Astrocyte of the cerebellum (primary cell): Measurements from ENCODE around the gene ATP6V0B.

Source experiments
- DNase-seq: peaks from one replicate; pipeline ENCODE4 v3.0.0-alpha.2; 2011; ENCODE audit warnings: low read depth
- H3K4me3 ChIP-seq: 2 replicates; pipeline ENCODE4 v1.5.1; 2011; ENCODE audit warnings: mild to moderate bottlenecking, low read depth, low read length, moderate library complexity
- in situ Hi-C: cut with HindIII; loops from 2 replicates; pipeline ENCODE4 v1.10.0; 2017; ENCODE audit warnings: low sequenced_read_pairs
- TF ChIP-seq, protein P1 (sequence below): IDR thresholded peaks from 2 replicates; pipeline ENCODE4 v1.5.1; 2012; ENCODE audit warnings: low read length, low read depth, moderate library complexity, mild to moderate bottlenecking; ENCODE audit errors: missing control alignments

The ATP6V0B gene

DNA sequence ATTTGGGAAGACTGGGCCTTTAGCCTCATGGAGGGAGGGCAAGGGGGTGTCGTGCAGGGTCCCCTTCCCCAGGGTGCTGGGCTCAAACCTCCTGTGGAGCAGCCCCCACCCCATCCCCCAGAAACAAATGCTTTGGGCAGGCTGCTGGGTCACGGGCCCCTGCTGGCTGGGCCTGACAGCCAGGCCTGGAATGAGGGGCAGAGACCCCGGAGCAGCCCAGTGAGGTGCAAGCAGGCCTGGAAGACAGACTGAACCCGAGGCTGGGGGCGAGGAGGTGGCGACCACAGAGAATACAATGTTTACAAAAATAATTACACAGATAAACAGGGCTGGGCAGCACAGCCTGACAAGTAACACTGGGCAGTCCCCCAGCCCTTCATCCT is 22.0 kb downstream of the ATP6V0B start:
- TF ChIP-seq, protein P1, sequence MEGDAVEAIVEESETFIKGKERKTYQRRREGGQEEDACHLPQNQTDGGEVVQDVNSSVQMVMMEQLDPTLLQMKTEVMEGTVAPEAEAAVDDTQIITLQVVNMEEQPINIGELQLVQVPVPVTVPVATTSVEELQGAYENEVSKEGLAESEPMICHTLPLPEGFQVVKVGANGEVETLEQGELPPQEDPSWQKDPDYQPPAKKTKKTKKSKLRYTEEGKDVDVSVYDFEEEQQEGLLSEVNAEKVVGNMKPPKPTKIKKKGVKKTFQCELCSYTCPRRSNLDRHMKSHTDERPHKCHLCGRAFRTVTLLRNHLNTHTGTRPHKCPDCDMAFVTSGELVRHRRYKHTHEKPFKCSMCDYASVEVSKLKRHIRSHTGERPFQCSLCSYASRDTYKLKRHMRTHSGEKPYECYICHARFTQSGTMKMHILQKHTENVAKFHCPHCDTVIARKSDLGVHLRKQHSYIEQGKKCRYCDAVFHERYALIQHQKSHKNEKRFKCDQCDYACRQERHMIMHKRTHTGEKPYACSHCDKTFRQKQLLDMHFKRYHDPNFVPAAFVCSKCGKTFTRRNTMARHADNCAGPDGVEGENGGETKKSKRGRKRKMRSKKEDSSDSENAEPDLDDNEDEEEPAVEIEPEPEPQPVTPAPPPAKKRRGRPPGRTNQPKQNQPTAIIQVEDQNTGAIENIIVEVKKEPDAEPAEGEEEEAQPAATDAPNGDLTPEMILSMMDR, result no peak
- DNase-seq, result no peak
- H3K4me3 ChIP-seq, result no peak overlapping the region
- in situ Hi-C loops, result no loop called here

DNA sequence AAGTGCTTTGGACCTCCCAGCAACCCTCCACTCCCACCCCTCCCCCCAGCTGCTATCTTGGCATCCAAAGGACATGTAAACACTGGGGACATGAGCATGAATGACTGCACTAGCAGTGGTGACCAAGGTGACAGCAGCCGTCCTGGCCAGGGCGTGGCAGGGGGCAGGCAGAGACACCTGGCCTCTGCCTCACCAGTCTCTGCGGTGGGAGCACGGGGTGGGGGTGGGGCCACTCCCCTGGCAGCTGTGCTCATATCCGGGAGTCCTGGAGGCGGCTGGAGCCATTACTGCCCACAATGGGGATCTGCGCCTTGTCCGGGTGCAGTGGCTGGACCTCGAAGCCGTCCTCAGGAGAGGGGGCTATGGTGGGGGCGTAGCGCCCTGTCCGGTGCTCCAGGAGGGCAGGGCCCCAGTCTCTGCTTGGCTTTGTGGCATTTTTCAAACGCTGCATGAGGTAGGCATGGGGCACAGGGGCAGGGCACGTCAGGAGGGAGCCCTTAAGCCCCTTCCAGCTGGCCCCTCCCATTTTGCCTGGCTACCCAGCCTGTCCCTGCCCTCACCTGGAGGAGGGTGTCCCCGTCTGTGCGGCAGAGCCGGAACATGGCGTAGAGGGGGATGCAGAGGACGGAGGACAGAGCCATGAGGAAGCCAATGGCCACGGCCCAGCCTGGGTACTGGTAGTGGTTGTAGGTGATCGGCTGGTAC is 22.7 kb downstream of the ATP6V0B start:
- TF ChIP-seq, protein P1, result no peak
- H3K4me3 ChIP-seq, result no peak overlapping the region
- DNase-seq, result no peak
- in situ Hi-C loops, result no loop called here

DNA sequence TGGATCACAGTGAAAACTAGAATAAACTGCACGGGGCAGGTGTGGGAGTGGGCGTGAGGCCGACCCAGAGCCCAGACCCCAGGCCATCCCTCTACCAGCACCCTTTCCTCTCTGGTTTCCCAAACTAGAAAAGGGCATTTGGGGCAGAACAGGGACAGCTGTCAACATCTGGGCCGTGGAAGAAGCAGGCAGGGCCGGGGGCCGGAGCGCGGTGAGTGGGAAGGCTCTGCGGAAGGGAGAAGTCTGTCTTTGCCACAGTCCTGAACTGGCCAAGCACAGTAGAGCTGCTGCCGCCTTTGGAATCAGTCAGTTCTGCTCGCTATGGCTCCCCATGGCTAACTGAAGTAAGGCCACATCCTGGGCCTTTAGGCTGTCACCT is 23.2 kb downstream of the ATP6V0B start:
- in situ Hi-C loops, result no loop called here

DNA sequence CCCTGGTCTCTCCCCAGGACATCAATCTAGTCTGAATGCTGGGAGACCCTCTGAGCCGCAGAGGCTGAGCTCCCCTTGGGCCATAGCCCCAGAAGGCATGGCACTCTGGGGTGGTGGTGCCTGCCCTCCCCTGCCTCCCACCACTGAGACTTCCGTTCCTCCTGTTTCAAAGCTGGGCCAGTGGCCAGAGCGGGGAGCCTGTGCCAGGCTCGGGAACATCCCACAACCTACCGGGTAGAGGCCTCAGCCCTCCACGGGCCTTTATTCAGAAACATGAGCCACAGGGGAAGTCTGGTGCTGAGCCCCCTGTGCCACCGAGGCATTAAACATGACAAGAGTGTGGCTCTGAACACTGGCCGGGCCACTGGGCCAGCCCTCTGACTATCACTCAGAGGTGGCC is 24.7 kb downstream of the ATP6V0B start:
- TF ChIP-seq, protein P1, result no peak
- no peak overlapping the region for H3K4me3 ChIP-seq
- no peak for DNase-seq
- in situ Hi-C loops, result no loop called here

More for the DNA sequence above, 23.2 kb downstream of the ATP6V0B start:
- DNase-seq, result no peak
- TF ChIP-seq, protein P1, result no peak
- no peak overlapping the region for H3K4me3 ChIP-seq

DNA sequence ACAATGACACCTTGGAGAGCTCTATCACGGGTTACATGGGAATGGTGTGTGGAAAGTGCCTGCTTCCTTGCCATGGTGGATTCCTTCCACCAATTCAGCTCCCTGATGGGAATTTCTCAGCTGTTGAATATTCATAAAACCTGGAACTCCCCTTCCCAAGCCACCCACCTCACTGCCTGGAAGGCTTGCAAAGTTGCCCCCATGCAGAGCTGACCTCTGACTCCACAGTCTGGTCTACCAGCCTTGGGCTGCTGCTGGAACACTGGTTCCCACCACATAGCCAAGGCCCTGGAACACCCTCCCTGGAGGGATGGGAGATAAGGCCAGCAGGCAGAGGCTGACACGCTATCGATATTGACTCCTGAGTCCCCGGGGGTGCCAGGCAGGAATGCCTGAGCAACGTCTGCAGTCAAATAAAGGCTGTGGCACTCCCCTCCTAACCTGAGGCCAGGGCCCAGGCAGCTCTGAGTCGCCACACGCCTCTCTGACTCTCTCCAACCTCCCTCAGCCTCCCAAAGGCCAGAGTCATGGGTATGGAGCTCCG is 25.4 kb downstream of the ATP6V0B start:
- in situ Hi-C loops, result no loop called here
- TF ChIP-seq, protein P1, result no peak
- H3K4me3 ChIP-seq, result no peak overlapping the region
- DNase-seq, result no peak

DNA sequence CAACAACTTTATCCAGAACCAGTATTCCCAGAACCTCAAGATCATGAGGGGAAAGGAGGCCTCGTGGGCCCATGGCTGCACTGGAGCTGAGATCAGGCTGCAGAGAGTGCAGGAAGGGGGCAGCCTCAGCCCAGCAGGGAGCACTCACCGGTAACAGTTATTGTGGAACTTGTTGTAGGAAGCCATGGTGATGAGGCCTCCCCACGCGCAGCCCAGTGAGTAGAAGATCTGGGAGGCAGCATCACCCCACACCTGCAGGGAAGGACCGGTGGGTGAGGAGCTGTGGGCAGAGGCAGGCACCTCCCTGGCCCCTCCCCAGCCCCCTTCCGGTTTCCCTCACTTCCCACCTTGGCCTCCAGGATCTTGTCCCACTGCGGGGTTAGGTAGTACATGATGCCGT is 27.4 kb downstream of the ATP6V0B start:
- DNase-seq, result no peak
- no peak overlapping the region for H3K4me3 ChIP-seq
- in situ Hi-C loops, result no loop called here
- TF ChIP-seq, protein P1, result no peak
